SW480 (cell line): ENCODE results near the gene EGLN1.
"Not testable (repeated sequence)": the region's sequence is repeated elsewhere in the genome, so short reads cannot be mapped to it uniquely, and the experiment has no call there.

ENCODE experiments used
- DNase-seq: peaks from one replicate; pipeline ENCODE4 v3.0.0-alpha.2; 2016; ENCODE audit warnings: low spot score

EGLN1 gene

DNA sequence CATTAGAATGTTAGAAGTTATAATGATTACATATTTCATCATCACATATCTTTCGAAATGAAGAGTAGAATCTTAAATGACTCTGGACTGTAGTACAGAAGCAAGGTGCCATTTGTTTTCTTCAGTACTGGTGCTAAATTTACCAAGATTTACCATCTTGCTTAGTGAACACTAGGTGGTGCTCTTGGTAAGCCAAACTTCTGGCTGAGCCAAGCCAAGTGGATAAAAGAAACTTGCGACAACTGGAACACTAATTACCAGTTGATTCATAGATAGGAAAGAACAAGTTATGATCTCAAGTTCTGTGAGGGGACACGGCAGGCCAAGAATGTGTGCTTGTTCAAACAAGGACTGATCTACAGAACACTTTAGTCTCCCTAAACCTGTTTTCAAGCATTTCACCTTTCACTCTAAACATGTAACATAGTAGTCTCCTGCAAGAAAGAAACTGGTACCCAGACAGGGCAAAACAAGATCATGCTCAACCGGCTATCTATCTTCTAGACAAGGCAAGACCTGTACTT, 64.2 kb downstream of the EGLN1 start:
- DNase-seq: peak; percentile 77

DNA sequence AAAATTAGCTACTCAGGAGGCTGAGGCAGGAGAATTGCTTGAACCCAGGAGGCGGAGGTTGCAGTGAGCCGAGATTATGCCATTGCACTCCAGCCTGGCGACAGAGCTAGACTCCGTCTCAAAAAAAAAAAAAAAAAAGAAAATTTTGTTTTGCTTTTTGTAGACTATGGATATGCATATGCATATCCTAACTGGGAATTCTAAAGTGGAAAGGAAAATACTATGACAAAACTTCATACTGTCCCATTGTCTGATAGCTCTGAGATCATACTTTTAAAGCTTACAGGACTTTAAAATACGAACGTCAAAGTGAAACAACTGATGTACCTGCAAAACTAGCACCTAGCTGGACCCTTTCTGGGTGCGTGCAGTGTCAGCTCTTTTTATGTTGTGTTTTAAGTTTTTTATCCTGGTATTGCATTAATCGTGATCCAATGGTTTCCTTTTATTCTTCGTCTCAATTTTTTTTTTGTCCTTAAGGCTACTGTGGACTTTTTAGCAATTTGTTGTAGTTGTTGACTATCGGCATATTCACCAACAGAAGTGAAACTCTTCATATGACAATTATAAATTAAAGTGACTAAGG, 64.8 kb downstream of the EGLN1 start:
- no peak for DNase-seq

DNA sequence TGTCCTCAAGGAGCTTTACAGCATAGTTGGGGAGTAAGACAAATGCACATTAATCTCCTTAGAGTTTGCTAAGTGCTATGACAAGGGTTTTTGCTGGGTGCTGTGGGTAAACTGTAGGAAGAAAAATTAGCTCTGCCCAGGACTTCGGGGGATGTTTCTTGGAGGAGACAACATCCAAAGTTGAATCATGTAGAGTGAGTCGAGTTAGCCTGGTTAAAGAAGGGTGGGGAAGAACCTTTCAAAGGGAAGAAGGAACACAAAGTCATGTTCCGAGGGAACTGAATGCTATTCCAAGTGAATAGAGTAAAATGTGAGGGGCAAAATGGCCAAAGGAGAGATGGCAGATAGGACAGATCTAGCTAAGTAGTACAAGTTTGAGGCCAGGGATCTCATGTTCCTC, 66.9 kb downstream of the EGLN1 start:
- no peak for DNase-seq

DNA sequence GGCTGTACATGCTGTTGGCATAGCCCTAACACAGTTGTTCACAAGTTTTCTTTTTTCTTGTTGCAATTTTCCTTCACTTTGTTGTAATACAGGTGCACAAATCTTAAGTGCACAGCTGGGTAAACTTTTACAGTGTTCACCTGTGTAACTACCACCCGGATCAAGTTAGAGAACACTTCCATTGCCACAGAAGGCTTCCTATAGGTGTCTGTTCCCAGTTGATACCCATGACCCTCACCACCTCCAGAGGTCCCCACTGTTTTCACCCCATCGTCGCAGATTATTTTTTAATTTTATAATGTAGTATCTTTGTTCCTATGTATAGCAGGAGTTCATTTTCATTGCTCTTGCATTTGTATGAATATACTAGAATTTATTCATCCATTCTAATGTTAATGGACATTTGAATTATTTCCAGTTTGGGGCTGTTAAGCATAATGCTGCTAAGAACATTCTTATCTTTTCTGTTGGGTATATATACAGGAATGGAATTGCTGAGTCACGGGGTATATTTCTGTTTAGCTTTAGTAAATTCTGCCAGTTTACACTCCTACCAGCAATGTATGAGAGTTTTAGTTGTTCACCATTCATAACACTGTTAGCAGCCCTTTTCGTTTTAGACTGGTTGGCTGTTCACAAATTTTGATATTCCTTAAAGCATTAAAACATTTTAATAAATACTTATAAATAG, 67.6 kb downstream of the EGLN1 start:
- DNase-seq: no peak

DNA sequence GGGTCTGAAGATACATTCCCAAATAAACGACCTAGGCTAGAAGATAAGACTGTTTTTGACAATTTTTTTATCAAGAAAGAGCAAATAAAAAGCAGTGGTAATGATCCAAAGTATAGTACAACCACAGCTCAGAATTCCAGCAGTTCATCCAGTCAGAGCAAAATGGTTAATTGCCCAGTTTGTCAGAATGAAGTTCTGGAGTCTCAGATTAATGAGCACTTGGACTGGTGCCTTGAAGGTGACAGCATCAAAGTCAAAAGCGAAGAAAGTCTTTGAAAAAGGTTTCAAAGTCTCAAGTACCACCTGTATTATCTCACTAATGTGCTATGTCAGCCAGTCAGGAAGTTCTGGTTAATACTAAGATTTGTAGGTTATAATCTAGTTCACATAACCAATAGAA, 69.0 kb downstream of the EGLN1 start:
- DNase-seq: no peak

DNA sequence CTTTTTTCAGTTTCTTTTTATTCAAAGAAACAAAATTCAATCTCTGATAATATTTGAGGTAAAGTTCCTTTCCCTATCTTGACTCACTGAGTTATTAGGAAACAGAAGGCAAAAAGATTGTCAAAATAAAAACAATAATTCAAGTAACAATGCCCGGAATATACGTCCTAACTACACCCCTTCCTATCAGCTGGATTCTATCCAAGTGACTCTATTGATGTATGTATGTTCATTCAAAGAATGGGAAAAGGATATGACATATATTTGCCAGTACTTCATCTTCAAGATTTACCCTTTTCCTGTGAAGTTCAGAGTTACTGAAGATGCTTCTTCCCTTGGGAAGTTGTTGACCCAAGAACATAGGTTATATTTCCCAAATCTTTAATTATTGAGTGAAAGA, 70.3 kb downstream of the EGLN1 start:
- DNase-seq: no peak

DNA sequence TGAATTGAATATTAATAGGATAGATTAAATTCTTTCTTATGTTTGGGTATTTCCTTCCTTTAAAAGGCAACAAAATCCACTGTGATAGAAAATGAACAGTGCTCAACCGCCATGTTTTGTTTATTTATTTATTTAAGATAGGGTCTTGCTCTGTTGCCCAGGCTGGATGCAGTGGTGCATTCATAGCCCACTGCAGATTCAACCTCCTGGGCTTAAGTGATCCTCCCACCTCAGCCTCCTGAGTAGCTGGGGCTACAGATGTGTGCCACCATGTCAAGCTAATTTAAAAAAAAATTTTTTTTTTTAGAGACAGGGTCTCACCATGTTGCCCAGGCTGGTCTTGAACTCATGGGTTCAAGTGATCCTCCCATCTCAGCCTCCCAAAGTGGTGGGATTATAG, 73.2 kb downstream of the EGLN1 start:
- not testable (repeated sequence) for DNase-seq

DNA sequence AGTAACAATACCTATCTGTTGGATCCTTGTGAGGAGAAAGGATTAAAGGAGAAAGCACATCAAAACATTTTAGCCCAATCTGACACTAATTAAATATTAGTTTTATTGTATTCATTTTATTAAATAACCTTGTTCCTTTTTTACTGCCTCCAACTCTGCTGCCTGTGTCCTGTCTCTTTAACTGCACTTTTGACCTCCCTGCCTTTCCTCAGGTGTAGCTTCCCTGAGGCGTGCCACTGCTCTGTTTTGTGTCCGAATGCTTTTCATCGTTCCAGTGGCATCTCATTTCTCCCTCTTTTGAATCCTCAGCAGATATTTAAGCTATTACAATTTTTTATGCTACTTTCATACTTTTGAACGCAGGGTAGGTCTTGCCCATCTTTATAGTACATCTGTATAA, 73.6 kb downstream of the EGLN1 start:
- no peak for DNase-seq

DNA sequence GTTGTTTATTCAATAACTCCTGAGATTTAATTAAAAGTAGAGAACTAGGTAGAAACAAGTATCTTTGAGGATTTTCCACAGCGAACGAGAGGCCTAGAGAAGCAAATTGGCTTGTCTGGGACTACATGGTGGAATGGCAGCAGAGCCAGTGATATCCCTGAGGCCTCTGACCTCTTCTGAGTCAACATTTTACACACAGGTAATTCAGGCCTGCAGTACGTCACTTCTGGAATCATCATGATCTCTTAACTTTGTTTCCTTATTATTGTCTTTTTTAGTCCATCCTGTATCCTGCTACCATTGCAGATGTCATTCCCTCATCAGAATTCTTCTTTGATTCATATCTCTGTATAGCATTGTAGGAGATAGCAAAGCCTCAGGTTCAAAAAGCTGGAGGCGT, 74.1 kb downstream of the EGLN1 start:
- DNase-seq: no peak

DNA sequence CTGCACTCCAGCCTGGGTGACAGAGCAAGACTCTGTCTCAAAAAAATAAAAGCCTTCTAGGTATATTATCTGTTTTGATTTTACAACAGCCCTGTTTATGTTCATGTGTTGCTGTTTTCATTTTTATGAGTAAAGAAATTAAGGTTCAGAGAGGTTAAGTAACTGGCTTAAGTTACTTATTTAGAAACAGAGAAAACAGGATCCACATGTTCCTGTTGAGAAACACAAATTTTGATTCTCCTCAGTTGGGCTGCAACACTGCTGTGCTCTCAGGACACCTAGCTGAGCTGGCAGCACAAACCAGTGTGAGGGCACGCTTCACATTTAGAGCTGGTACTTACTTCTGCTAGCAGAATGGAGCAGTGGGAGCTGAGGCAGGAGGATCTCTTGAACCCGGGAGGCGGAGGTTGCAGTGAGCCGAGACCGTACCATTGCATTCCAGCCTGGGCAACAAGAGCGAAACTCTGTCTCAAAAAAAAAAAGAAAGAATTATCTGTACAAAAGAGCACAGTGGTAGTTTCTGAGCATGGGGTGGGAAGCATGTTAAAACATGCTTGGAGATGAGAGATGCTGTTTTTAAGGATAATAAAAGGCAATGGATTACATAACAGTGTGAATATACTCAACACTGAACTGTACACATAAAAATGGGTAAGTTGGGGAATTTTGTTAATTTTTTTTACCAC, 81.6 kb downstream of the EGLN1 start:
- no peak for DNase-seq

DNA sequence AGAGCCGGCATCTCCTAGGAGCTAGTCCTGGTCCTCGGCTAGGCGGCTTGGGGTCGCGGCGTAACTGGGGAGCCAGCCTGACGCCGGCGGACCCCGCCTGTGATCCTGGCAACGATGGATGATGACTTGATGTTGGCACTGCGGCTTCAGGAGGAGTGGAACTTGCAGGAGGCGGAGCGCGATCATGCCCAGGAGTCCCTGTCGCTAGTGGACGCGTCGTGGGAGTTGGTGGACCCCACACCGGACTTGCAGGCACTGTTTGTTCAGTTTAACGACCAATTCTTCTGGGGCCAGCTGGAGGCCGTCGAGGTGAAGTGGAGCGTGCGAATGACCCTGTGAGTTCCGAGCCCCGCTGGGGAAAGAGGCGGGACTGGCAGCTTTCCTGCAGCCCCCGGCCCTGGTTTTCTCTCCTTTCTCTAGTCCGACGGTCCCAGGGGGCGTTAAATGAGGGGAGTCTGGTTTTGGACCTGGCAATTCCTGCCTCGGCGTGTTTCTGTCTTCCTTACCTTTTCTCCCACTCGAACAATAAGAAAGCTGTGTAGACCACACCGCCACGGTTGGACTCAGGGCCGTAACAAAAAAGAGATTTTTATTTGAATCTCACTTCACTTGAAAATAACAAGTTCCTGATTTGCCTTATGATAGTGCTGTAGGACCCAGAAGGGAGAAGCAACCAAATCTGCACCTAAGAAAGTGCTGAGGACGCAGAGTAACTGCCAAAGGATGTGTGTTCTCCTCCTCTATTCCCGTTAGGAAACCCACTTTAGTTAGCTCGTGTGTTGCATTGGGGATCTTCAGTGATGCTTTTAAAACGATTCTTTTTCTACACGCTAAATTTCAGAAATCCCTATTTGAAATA, 83.6 kb downstream of the EGLN1 start, which contains the start of gene SPRTN:
Gene SPRTN (plus strand): TSS at position 24 of the 859 bp plus-strand sequence. CDS start 91 bp downstream, at position 115.
- no peak for DNase-seq

DNA sequence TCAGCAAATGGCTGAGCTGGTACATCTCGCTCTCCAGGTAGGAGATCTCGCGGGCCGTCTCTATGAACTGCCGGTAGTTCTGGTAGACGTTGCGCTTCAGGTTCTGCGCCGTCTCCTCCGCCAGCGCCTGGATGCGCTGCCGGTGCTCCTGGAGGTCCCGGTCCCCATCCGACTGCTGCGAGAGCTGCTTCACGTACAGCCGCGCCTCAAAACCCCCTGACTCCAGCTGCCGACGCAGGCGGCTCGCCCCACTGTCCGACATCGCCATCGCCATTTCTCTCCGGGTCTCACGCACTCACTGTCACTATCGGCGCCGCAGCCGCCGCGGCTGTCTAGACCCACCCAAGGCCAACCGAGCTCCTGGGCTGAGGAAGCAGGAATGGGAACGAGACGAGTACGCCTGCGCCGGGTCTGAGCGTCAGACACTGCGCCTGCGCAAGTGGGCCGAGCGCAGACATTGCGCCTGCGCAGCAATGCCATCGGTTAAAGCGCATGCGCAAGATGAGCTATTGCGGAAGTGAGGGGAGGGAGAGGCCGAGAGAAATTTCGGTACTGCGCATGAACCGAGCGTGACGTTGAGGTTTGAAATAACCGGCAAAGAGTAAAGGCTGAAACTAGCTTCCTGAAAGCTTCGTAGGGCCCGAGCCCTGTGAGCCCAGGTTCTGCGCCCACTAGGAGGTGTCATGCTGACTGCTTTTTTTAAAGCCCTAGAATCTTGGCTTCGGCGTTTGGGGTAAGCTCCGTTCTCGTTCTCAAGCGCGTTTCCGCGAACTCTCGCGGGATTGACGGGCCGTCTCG, 84.4 kb downstream of the EGLN1 start, which contains the start of gene EXOC8:
Gene EXOC8 (minus strand): TSS at position 381 of the 798 bp plus-strand sequence. CDS start 107 bp downstream, at position 274.
- peak; percentile 93 for DNase-seq

DNA sequence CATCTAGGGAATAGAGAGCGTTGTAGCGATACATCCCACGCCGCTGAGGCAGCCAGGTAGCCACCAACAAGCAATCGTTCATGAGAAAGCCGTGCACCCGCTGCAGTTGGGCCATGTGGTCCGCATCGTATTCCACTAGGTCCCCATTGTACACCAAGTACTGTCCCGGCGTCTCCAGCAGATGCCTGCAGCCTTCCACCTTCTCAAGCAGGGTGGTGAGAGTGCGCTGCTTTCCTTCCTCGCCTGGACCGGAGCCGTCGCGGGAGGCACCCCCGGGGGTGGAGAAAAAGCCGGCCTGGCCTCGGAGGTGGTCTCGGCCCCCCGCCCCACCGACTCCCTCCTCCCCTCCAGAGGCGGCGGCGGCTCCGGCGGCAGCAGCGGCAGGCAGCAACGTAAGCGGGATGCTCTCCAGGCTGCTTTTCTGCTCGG, 85.0 kb downstream of the EGLN1 start:
- DNase-seq: peak; percentile 16

DNA sequence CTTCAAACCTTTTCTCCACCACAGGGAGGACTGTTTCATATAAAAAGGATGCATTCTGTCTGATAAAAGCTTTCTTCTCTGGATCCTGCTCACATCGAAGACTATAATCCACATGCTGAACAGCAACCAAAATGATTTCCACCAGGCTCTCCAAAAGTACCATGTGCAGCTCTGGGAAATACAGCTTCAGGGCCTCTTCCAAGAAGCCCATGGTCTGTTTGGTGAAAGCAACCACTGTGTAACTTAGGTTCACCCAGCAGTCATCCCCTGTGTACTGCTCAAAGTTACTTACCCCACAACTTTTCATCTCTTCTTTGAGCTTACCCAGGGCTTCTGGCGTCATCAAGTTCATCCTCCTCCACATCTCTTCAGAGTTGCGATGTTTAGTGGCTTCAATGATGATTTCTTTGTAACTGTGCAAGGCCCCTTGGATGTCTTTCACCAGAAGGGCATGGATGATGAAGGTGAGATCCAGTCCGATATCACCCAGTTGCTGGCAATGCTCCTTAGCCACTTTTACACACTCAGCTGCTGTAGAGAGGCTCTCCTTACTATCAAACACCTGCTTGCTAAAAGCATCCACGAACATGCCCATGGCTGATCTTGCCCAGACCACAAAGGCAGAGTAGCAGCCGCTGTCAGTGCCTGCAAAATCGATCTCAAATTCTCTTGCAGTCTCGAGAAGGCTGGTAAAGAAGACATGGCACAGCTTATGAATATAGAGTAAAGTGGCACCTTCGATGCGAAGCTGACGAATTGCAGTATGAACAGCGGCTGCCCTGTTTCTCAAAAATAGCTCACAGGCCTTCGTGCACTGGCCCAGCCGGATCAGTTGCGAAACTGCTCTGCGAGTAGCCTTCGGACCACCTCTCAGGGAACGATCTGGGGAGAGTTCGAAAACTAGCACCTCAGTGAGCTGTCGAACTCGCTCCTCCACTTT, 86.2 kb downstream of the EGLN1 start:
- DNase-seq: no peak

DNA sequence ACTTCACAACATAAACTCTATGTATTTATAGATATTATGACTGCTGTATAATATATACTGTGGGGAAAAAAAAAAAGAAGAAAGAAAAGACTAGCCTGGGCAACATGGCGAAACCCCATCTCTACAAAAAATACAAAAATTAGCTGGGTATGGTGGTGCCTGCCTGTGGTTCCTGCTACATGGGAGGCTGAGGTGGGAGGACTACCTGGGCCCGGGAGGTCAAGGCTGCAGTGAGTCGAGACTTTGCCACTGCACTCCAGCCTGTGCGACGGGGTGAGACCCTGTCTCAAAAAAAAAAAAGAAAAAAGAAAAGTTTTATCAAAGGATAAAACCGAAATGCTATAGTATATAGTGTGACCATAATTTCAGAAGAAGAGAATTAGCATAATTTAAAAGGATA, 87.1 kb downstream of the EGLN1 start:
- no peak for DNase-seq

DNA sequence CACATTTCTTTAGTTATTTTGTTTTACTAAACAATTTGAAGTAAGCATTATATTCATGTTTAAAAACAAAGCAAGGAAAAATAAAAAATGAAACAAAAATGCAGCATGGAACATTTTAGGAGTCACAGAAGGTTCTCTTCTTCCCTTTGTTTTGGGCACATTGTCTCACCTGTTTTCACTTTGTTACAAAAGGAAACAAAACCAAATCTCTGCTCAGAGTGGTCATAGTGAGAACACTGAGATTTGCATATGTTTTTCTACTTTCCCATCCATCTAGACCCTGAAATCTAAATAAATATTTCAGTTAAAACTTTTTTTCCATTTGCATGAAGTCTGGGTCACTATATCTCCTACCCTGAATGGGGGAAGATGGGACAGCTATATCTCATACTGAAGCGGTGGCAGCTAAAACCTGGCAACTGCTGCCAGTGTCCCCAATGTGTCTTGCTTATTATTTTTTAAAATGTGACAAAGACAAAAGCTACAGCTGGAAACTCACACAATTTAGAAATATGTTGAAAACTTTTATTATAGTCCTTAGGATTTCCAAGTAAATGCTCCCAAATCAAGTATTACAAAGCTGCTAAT, 87.9 kb downstream of the EGLN1 start:
- no peak for DNase-seq

DNA sequence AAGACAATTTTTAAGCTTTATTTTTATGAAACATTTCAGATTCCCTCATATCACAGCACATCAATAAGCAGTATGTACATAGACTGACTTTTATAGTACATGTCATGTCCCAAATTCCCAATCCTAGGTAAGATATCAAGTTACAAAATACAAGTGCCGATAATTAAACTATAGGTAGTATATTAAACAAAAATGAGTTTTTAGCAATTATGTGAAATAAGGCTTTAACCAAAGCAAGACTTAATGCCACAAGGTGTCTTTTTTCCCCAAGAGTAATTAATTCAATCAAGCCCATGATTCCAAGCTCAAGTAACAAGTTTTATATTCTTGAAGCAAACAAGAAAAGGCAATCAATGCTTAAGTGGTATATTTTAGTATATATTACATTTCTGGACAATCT, 89.3 kb downstream of the EGLN1 start:
- DNase-seq: no peak

DNA sequence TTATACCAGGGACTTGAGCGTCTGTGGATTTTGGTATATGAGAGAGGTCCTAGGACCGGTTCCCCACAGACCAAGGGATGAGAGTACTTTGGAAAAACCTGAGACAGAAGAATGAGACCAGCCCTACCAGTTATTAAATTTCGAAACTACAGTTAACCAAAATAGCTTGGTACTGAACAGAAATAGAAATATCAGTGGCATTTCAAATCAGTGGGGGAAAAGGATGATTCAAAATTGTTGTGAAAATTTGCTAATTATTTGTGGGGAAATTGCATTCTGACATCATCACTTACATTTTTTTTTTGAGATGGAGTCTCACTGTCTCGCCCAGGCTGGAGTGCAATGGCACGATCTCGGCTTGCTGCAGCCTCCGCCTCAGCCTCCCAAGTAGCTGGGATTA, 92.6 kb downstream of the EGLN1 start:
- no peak for DNase-seq

DNA sequence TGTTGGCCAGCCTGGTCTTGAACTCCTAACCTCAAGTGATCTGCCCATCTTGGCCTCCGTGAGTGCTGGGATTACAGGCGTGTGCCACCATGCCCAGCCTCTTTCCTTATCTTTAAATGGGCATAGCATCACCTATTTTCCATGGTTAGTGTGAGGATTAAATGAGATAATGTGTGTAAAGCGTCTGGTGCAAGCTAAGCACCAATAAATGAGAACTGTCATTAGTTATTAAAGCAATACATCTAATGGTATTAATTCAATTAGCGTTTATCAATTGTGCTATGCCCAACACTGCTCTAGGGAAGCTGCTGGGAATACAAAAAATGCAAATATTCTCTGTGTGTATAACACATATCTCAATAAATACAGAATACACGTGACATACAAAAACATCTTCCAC, 94.5 kb downstream of the EGLN1 start:
- no peak for DNase-seq

DNA sequence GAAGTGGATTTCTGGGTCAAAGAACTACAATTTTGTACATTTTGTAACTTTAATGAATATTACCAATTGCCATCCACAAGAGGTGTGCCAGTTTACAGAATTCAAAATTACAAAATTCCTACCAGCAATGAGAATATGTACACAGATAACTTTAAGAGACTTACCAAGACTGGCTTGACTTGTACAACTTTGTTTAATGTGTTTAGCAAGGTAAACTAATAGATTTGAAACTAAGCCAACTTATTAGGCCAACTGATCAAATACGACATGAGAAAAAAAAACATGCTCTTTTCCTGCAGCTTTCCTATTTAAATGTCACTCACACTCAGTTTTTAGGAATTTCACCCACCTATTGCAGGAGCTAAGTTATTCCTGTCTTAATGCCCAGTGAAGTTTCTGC, 95.8 kb downstream of the EGLN1 start:
- no peak for DNase-seq
